ENCODE results near the gene SPA17. TPM values are rescaled to one million over a fixed set of nuclear protein-coding genes. Genes with fewer than 3 reads are reported as not detected.

The SPA17 gene
- total RNA-seq, 1 experiment from 2014 or later = 4.2 TPM

GRCh38 chr11:124663861-124664260 lies 9.8 kb upstream of the SPA17 start:
- H3K27me3 ChIP-seq (replicated peaks; ENCODE audit: control insufficient read depth, insufficient read depth, low read length) = no peaks in the 10 kb centered on the region
- no peaks in the 10 kb centered on the region for H3K36me3 ChIP-seq (ENCODE audit: control insufficient read depth, insufficient read depth, low read length)
- H3K9me3 ChIP-seq = no peaks in the 10 kb centered on the region
- no peak overlapping the region for H3K4me3 Mint-ChIP-seq (ENCODE audit: unreplicated experiment)
- no peak for TF ChIP-seq CTCF (IDR thresholded peaks at IDR 0.05; ENCODE audit: insufficient read depth in 1 of 2, low read depth in 1 of 2, low read length in 1 of 2, severe bottlenecking in 1 of 2, unreplicated experiment in 1 of 2)
- no peak overlapping the region for H3K27ac Mint-ChIP-seq (ENCODE audit: unreplicated experiment)
- POLR2A ChIA-PET = no interaction called here
- H3K9me3 Mint-ChIP-seq (ENCODE audit: unreplicated experiment) = no peaks in the 10 kb centered on the region
- no peaks in the 10 kb centered on the region for H3K27me3 Mint-ChIP-seq (ENCODE audit: insufficient read depth, unreplicated experiment)
- no peaks in the 10 kb centered on the region for H3K36me3 Mint-ChIP-seq (ENCODE audit: insufficient read depth, unreplicated experiment)
- DNase-seq = no peak
- intact Hi-C loops (cut with micrococcal nuclease; ENCODE audit: unreplicated experiment) = no loop called here
- no peaks in the 10 kb centered on the region for H3K4me1 ChIP-seq
- H3K4me3 ChIP-seq (ENCODE audit: low read depth, low read length) = no peak overlapping the region
- no TSS peak for BruUV-seq (replicated peaks)
- CTCF ChIA-PET = interaction anchor here (0.7 to 1.4 kb wide), 4 partner anchors 35 to 100 kb away, joined by 3 to 4 read pairs (median 3); no protein-coding TSS in a partner anchor
- no peaks in the 10 kb centered on the region for H3K4me1 Mint-ChIP-seq (ENCODE audit: low read depth, unreplicated experiment)

GRCh38 chr11:124667601-124668000 lies 6.1 kb upstream of the SPA17 start:
- ChIA-PET CTCF (interaction anchor here (0.5 kb wide), 1 partner anchor 93 kb away, joined by 3 read pairs; no protein-coding TSS in a partner anchor), POLR2A (no interaction called here)
- Mint-ChIP-seq H3K4me1 (ENCODE audit: low read depth, unreplicated experiment) (no peaks in the 10 kb centered on the region), H3K9me3 (ENCODE audit: unreplicated experiment) (no peaks in the 10 kb centered on the region), H3K36me3 (ENCODE audit: insufficient read depth, unreplicated experiment) (peaks cover 1% of the 10 kb centered on the region), H3K4me3 (ENCODE audit: unreplicated experiment) (no peak overlapping the region), H3K27me3 (ENCODE audit: insufficient read depth, unreplicated experiment) (no peaks in the 10 kb centered on the region), H3K27ac (ENCODE audit: unreplicated experiment) (no peak overlapping the region)
- no peak for DNase-seq
- TF ChIP-seq CTCF (IDR thresholded peaks at IDR 0.05; ENCODE audit: insufficient read depth in 1 of 2, low read depth in 1 of 2, low read length in 1 of 2, severe bottlenecking in 1 of 2, unreplicated experiment in 1 of 2) = no peak
- BruUV-seq (replicated peaks) = no TSS peak
- no peaks in the 10 kb centered on the region for H3K9me3 ChIP-seq
- peaks cover 7% of the 10 kb centered on the region for H3K4me1 ChIP-seq
- no peaks in the 10 kb centered on the region for H3K27me3 ChIP-seq (replicated peaks; ENCODE audit: control insufficient read depth, insufficient read depth, low read length)
- H3K4me3 ChIP-seq (ENCODE audit: low read depth, low read length) = no peak overlapping the region
- intact Hi-C loops (cut with micrococcal nuclease; ENCODE audit: unreplicated experiment) = no loop called here
- H3K36me3 ChIP-seq (ENCODE audit: control insufficient read depth, insufficient read depth, low read length) = no peaks in the 10 kb centered on the region

GRCh38 chr11:124669193-124669592 lies 4.5 kb upstream of the SPA17 start:
- intact Hi-C loops (cut with micrococcal nuclease; ENCODE audit: unreplicated experiment) = loop anchor here (1.0 kb wide), 9 partner anchors 25 to 198 kb away; no protein-coding TSS in a partner anchor
- H3K9me3 Mint-ChIP-seq (ENCODE audit: unreplicated experiment) = no peaks in the 10 kb centered on the region
- Histone ChIP-seq H3K4me1 (peaks cover 11% of the 10 kb centered on the region), H3K27me3 (replicated peaks; ENCODE audit: control insufficient read depth, insufficient read depth, low read length) (no peaks in the 10 kb centered on the region), H3K9me3 (no peaks in the 10 kb centered on the region), H3K36me3 (ENCODE audit: control insufficient read depth, insufficient read depth, low read length) (no peaks in the 10 kb centered on the region), H3K4me3 (ENCODE audit: low read depth, low read length) (no peak overlapping the region)
- H3K4me3 Mint-ChIP-seq (ENCODE audit: unreplicated experiment) = no peak overlapping the region
- no peak overlapping the region for H3K27ac Mint-ChIP-seq (ENCODE audit: unreplicated experiment)
- peak; percentile 68 to 86 for DNase-seq
- ChIA-PET CTCF (interaction anchor here (0.6 to 2.7 kb wide), 31 partner anchors 11 to 207 kb away, joined by 3 to 49 read pairs (median 4); partner anchors contain the start of genes ESAM, NRGN and TBRG1), POLR2A (interaction anchor here (0.5 to 1.0 kb wide), 4 partner anchors 77 to 767 kb away, joined by 3 to 10 read pairs (median 4); no protein-coding TSS in a partner anchor)
- no peaks in the 10 kb centered on the region for H3K27me3 Mint-ChIP-seq (ENCODE audit: insufficient read depth, unreplicated experiment)
- H3K36me3 Mint-ChIP-seq (ENCODE audit: insufficient read depth, unreplicated experiment) = peaks cover 16% of the 10 kb centered on the region
- TF ChIP-seq CTCF (IDR thresholded peaks at IDR 0.05; ENCODE audit: insufficient read depth in 1 of 2, low read depth in 1 of 2, low read length in 1 of 2, severe bottlenecking in 1 of 2, unreplicated experiment in 1 of 2) = peak; percentile 83 to 96
- BruUV-seq (replicated peaks) = no TSS peak
- no peaks in the 10 kb centered on the region for H3K4me1 Mint-ChIP-seq (ENCODE audit: low read depth, unreplicated experiment)

All from Caco-2 (cell line).